ENCODE measurements around the gene PKP4. TPM values are rescaled to one million over a fixed set of nuclear protein-coding genes. Genes with fewer than 3 reads are reported as not detected.

The PKP4 gene
- total and polyA plus RNA-seq, 2 experiments from 2014 or later: 35.7 to 92.3 TPM

GRCh38 chr2:158497486-158497885 lies 40.7 kb downstream of the PKP4 start:
- H3K4me3 Mint-ChIP-seq: peak overlapping the region; percentile 37; the same call in 2 of the 3 replicates
- DNase-seq (ENCODE audit: low spot score) (no peak), ATAC-seq (no peak)
- H3K27ac Mint-ChIP-seq: peak overlapping the region; percentile 50; the same call in 1 of the 2 replicates
- Histone ChIP-seq H3F3A (replicated peaks; ENCODE audit: low read depth) (no peaks in the 10 kb centered on the region), H3K27ac (ENCODE audit: low read depth) (peak overlapping the region; percentile 85), H3K4me2 (peak overlapping the region; percentile 63), H4K20me1 (replicated peaks; ENCODE audit: insufficient read depth) (peaks cover 13% of the 10 kb centered on the region), H2AFZ (no peak overlapping the region), H3K9me2 (ENCODE audit: insufficient read depth) (no peaks in the 10 kb centered on the region), H3K27me3 (ENCODE audit: insufficient read depth) (no peaks in the 10 kb centered on the region), H3K4me3 (peak overlapping the region; percentile 38), H3K4me1 (ENCODE audit: insufficient read depth) (peaks cover 26% of the 10 kb centered on the region), H3K79me2 (replicated peaks; ENCODE audit: insufficient read depth) (peaks cover 99% of the 10 kb centered on the region), H3K36me3 (ENCODE audit: insufficient read depth) (no peaks in the 10 kb centered on the region)
- H3K27me3 Mint-ChIP-seq (ENCODE audit: insufficient read depth, low read depth, poor library complexity): no peaks in the 10 kb centered on the region
- no peak for TF ChIP-seq STAT1 (IDR thresholded peaks at IDR 0.05; ENCODE audit: unreplicated experiment)
- TF ChIP-seq CREB1 (CRISPR knock-in tag; IDR thresholded peaks at IDR 0.05; ENCODE audit: low read depth): no peak
- TF ChIP-seq NANOG (IDR thresholded peaks at IDR 0.05; ENCODE audit: borderline replicate concordance): no peak
- TF ChIP-seq CTCF (conservative IDR thresholded peaks at IDR 0.05; ENCODE audit: low read depth in 2 of 2): no peak
- no peak for TF ChIP-seq ZNF462 (CRISPR knock-in tag; IDR thresholded peaks at IDR 0.05)
- no peak for TF ChIP-seq JUNB (IDR thresholded peaks at IDR 0.05; ENCODE audit: unreplicated experiment)
- TF ChIP-seq EZH2phosphoT487 (IDR thresholded peaks at IDR 0.05; ENCODE audit: unreplicated experiment): no peak
- TF ChIP-seq EZH2 (IDR thresholded peaks at IDR 0.05; ENCODE audit: low read depth, unreplicated experiment): no peak
- TF ChIP-seq POLR2AphosphoS5 (IDR thresholded peaks at IDR 0.05; ENCODE audit: low read depth): no peak
- no peak for TF ChIP-seq ETS1 (IDR thresholded peaks at IDR 0.05)
- no peak for TF ChIP-seq ZNF114 (CRISPR knock-in tag; IDR thresholded peaks at IDR 0.05)
- TF ChIP-seq, protein P1, sequence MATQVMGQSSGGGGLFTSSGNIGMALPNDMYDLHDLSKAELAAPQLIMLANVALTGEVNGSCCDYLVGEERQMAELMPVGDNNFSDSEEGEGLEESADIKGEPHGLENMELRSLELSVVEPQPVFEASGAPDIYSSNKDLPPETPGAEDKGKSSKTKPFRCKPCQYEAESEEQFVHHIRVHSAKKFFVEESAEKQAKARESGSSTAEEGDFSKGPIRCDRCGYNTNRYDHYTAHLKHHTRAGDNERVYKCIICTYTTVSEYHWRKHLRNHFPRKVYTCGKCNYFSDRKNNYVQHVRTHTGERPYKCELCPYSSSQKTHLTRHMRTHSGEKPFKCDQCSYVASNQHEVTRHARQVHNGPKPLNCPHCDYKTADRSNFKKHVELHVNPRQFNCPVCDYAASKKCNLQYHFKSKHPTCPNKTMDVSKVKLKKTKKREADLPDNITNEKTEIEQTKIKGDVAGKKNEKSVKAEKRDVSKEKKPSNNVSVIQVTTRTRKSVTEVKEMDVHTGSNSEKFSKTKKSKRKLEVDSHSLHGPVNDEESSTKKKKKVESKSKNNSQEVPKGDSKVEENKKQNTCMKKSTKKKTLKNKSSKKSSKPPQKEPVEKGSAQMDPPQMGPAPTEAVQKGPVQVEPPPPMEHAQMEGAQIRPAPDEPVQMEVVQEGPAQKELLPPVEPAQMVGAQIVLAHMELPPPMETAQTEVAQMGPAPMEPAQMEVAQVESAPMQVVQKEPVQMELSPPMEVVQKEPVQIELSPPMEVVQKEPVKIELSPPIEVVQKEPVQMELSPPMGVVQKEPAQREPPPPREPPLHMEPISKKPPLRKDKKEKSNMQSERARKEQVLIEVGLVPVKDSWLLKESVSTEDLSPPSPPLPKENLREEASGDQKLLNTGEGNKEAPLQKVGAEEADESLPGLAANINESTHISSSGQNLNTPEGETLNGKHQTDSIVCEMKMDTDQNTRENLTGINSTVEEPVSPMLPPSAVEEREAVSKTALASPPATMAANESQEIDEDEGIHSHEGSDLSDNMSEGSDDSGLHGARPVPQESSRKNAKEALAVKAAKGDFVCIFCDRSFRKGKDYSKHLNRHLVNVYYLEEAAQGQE (IDR thresholded peaks at IDR 0.05; ENCODE audit: unreplicated experiment): no peak
- no peak for TF ChIP-seq ZNF331 (CRISPR knock-in tag; IDR thresholded peaks at IDR 0.05; ENCODE audit: low read depth)
- H3K36me3 Mint-ChIP-seq (ENCODE audit: low read depth): no peaks in the 10 kb centered on the region; the same call in 2 of the 3 replicates
- peaks cover 47% of the 10 kb centered on the region for H3K4me1 Mint-ChIP-seq
- no peaks in the 10 kb centered on the region for H3K9me3 Mint-ChIP-seq
